KOPT-K1 (cell line): ENCODE results near the gene TAL1.

Experiments used
- H3K27ac ChIP-seq: fragments of 200-600 bp; sonication (generic); 2 replicates; pipeline ENCODE4 v1.5.1; 2016; ENCODE audit warnings: antibody characterized with exemption, mild to moderate bottlenecking, low read depth, low read length; ENCODE audit not compliant: poor library complexity, severe bottlenecking
- H3K36me3 ChIP-seq: fragments of 200-600 bp; sonication (generic); 2 replicates; pipeline ENCODE4 v1.5.1; 2017; ENCODE audit warnings: antibody characterized with exemption, mild to moderate bottlenecking, low read length, moderate library complexity; ENCODE audit not compliant: insufficient read depth
- H3K9me3 ChIP-seq: fragments of 200-600 bp; sonication (generic); 2 replicates; pipeline ENCODE4 v1.5.1; 2017; ENCODE audit warnings: antibody characterized with exemption, low read length, mild to moderate bottlenecking; ENCODE audit not compliant: insufficient read depth, poor library complexity, severe bottlenecking

TAL1 gene

GRCh38 chr1:47181095-47181954 lies 50.7 kb downstream of the TAL1 start:
- Histone ChIP-seq H3K27ac (no peak overlapping the region), H3K9me3 (no peaks in the 10 kb centered on the region), H3K36me3 (no peaks in the 10 kb centered on the region)

GRCh38 chr1:47180603-47181094 lies 51.4 kb downstream of the TAL1 start:
- Histone ChIP-seq H3K36me3 (no peaks in the 10 kb centered on the region), H3K9me3 (no peaks in the 10 kb centered on the region), H3K27ac (no peak overlapping the region)

- Histone ChIP-seq H3K27ac (no peak overlapping the region), H3K36me3 (no peaks in the 10 kb centered on the region), H3K9me3 (no peaks in the 10 kb centered on the region)
These were observed 51.9 kb downstream of the TAL1 start for GRCh38 chr1:47179988-47180563.

- no peaks in the 10 kb centered on the region for H3K36me3 ChIP-seq
- H3K27ac ChIP-seq = peak overlapping the region; percentile 7
These were observed 52.7 kb downstream of the TAL1 start for GRCh38 chr1:47179017-47179987.

GRCh38 chr1:47178654-47179016 lies 53.4 kb downstream of the TAL1 start:
- Histone ChIP-seq H3K27ac (no peak overlapping the region), H3K36me3 (no peaks in the 10 kb centered on the region), H3K9me3 (no peaks in the 10 kb centered on the region)

More at GRCh38 chr1:47179017-47179987, 52.7 kb downstream of the TAL1 start:
- no peaks in the 10 kb centered on the region for H3K9me3 ChIP-seq

- Histone ChIP-seq H3K36me3 (no peaks in the 10 kb centered on the region), H3K9me3 (no peaks in the 10 kb centered on the region), H3K27ac (no peak overlapping the region)
These were observed 54.0 kb downstream of the TAL1 start for GRCh38 chr1:47178020-47178419.

GRCh38 chr1:47175227-47175934 lies 56.6 kb downstream of the TAL1 start:
- Histone ChIP-seq H3K9me3 (peaks cover 3% of the 10 kb centered on the region), H3K27ac (no peak overlapping the region), H3K36me3 (no peaks in the 10 kb centered on the region)

- Histone ChIP-seq H3K9me3 (peaks cover 3% of the 10 kb centered on the region), H3K27ac (no peak overlapping the region), H3K36me3 (no peaks in the 10 kb centered on the region)
These were observed 57.4 kb downstream of the TAL1 start for GRCh38 chr1:47174656-47175020.

- Histone ChIP-seq H3K9me3 (peaks cover 3% of the 10 kb centered on the region), H3K36me3 (no peaks in the 10 kb centered on the region), H3K27ac (no peak overlapping the region)
These were observed 59.2 kb downstream of the TAL1 start for GRCh38 chr1:47172782-47173181.
